Activated CD4-positive, alpha-beta T cell treated with anti-CD3 and anti-CD28 coated beads for 36 hours (primary cell): ENCODE results near the gene OVOL3. TPM values are rescaled to one million over a fixed set of nuclear protein-coding genes. Genes with fewer than 3 reads are reported as not detected.
A peak's percentile ranks its signal among the peaks of the same experiment; 100 is the strongest.

Experiments used
- ATAC-seq: fragments of 200-7000 bp; cut with Tn5 transposase; one replicate; pipeline ENCODE4 v1.10.0; 2021; ENCODE audit warnings: mild to moderate bottlenecking, moderate library complexity
- CTCF ChIA-PET: fragments of 350-600 bp; sonication (Branson Sonifier 250); formaldehyde crosslinking; loops from one replicate; lab custom pipeline; 2021; ENCODE audit warnings: antibody characterized with exemption; lab: Charles Lee
- POLR2A ChIA-PET: fragments of 350-600 bp; sonication (Branson Sonifier 250); formaldehyde crosslinking; loops from one replicate; lab custom pipeline; 2021; ENCODE audit warnings: antibody characterized with exemption, inconsistent platforms; lab: Charles Lee
- DNase-seq: peaks from one replicate; pipeline ENCODE4 v3.0.0-alpha.2; 2020
- H3K27ac Mint-ChIP-seq: one replicate; pipeline ENCODE4 v1.8.0; 2021; ENCODE audit warnings: mixed read lengths
- H3K27me3 Mint-ChIP-seq: one replicate; pipeline ENCODE4 v1.8.0; 2021; ENCODE audit warnings: mixed read lengths
- H3K36me3 Mint-ChIP-seq: one replicate; pipeline ENCODE4 v1.8.0; 2021; ENCODE audit warnings: low read depth, mixed read lengths
- H3K4me1 Mint-ChIP-seq: one replicate; pipeline ENCODE4 v1.8.0; 2021; ENCODE audit warnings: mixed read lengths
- H3K4me3 Mint-ChIP-seq: one replicate; pipeline ENCODE4 v1.8.0; 2021; ENCODE audit warnings: mild to moderate bottlenecking, moderate library complexity, mixed read lengths
- H3K9me3 Mint-ChIP-seq: one replicate; pipeline ENCODE4 v1.8.0; 2021; ENCODE audit warnings: low read depth, mixed read lengths
- intact Hi-C, 2 experiments: fragments of 100-400 bp; cut with DNase I in 1 of 2; cut with micrococcal nuclease in 1 of 2; formaldehyde crosslinking; loops; one replicate each; pipeline versions ENCODE4 v1.14.2 to v1.15.1; 2022 to 2024; cut with DNase I, micrococcal nuclease
- total RNA-seq, 2 experiments: library from RNA; stranded (reverse); gene quantifications; one replicate each; pipeline ENCODE4 v1.2.3, GENCODE V29; 2021

The OVOL3 gene
- total RNA-seq, 2 experiments from 2014 or later = not detected

GRCh38 chr19:36101550-36102327 lies 9.2 kb upstream of the OVOL3 start:
- H3K36me3 Mint-ChIP-seq = peaks cover 18% of the 10 kb centered on the region
- POLR2A ChIA-PET = no interaction called here

GRCh38 chr19:36103040-36103626 lies 7.8 kb upstream of the OVOL3 start:
- no peaks in the 10 kb centered on the region for H3K9me3 Mint-ChIP-seq
- POLR2A ChIA-PET = no interaction called here
- CTCF ChIA-PET = interaction anchor here (0.7 to 1.1 kb wide), 2 partner anchors 9 to 25 kb away, joined by 3 to 4 read pairs; no protein-coding TSS in a partner anchor
- H3K27me3 Mint-ChIP-seq = no peaks in the 10 kb centered on the region
- H3K4me1 Mint-ChIP-seq = no peaks in the 10 kb centered on the region
- H3K36me3 Mint-ChIP-seq = peaks cover 13% of the 10 kb centered on the region
- ATAC-seq = no peak
- H3K27ac Mint-ChIP-seq = no peak overlapping the region
- DNase-seq = no peak
- intact Hi-C loops = no loop called here
- H3K4me3 Mint-ChIP-seq = no peak overlapping the region

More at GRCh38 chr19:36101550-36102327, 9.2 kb upstream of the OVOL3 start:
- ATAC-seq = no peak
- intact Hi-C loops = no loop called here
- Mint-ChIP-seq H3K4me3 (no peak overlapping the region), H3K4me1 (no peaks in the 10 kb centered on the region), H3K9me3 (no peaks in the 10 kb centered on the region), H3K27me3 (no peaks in the 10 kb centered on the region), H3K27ac (no peak overlapping the region)
- no peak for DNase-seq
- CTCF ChIA-PET = interaction anchor here (0.6 kb wide), 1 partner anchor 736 kb away, joined by 3 read pairs; no protein-coding TSS in a partner anchor

- ChIA-PET POLR2A (no interaction called here), CTCF (interaction anchor here (1.1 kb wide), 1 partner anchor 10 kb away, joined by 3 read pairs; no protein-coding TSS in a partner anchor)
- Mint-ChIP-seq H3K4me3 (no peak overlapping the region), H3K9me3 (no peaks in the 10 kb centered on the region), H3K27me3 (no peaks in the 10 kb centered on the region), H3K36me3 (peaks cover 13% of the 10 kb centered on the region), H3K27ac (no peak overlapping the region), H3K4me1 (no peaks in the 10 kb centered on the region)
- intact Hi-C loops = no loop called here
- DNase-seq (no peak), ATAC-seq (no peak)
Observed at GRCh38 chr19:36103842-36104552, 6.9 kb upstream of the OVOL3 start.

GRCh38 chr19:36106441-36106840 lies 4.5 kb upstream of the OVOL3 start:
- POLR2A ChIA-PET = interaction anchor here (0.6 kb wide), 1 partner anchor 37 kb away, joined by 9 read pairs; no protein-coding TSS in a partner anchor
- no peak for DNase-seq
- Mint-ChIP-seq H3K4me3 (no peak overlapping the region), H3K36me3 (peaks cover 12% of the 10 kb centered on the region), H3K4me1 (no peaks in the 10 kb centered on the region), H3K27me3 (no peaks in the 10 kb centered on the region), H3K9me3 (no peaks in the 10 kb centered on the region), H3K27ac (no peak overlapping the region)
- intact Hi-C loops = no loop called here
- ATAC-seq = no peak
- CTCF ChIA-PET = interaction anchor here (0.6 kb wide), 2 partner anchors 494 to 656 kb away, joined by 4 read pairs; no protein-coding TSS in a partner anchor

GRCh38 chr19:36106991-36107390 lies 4.0 kb upstream of the OVOL3 start:
- no peaks in the 10 kb centered on the region for H3K4me1 Mint-ChIP-seq
- POLR2A ChIA-PET = no interaction called here
- no peaks in the 10 kb centered on the region for H3K27me3 Mint-ChIP-seq
- peaks cover 12% of the 10 kb centered on the region for H3K36me3 Mint-ChIP-seq
- no peaks in the 10 kb centered on the region for H3K9me3 Mint-ChIP-seq
- ATAC-seq = no peak
- CTCF ChIA-PET = interaction anchor here (0.6 kb wide), 1 partner anchor 495 kb away, joined by 4 read pairs; no protein-coding TSS in a partner anchor
- no peak overlapping the region for H3K4me3 Mint-ChIP-seq
- intact Hi-C loops = no loop called here
- no peak for DNase-seq
- H3K27ac Mint-ChIP-seq = no peak overlapping the region

- ChIA-PET POLR2A (interaction anchor here (0.5 kb wide), 1 partner anchor 95 kb away, joined by 3 read pairs; no protein-coding TSS in a partner anchor), CTCF (no interaction called here)
- no peak for ATAC-seq
- no peak for DNase-seq
- Mint-ChIP-seq H3K4me1 (peaks cover 8% of the 10 kb centered on the region), H3K9me3 (no peaks in the 10 kb centered on the region), H3K36me3 (peaks cover 21% of the 10 kb centered on the region), H3K4me3 (no peak overlapping the region), H3K27ac (no peak overlapping the region), H3K27me3 (no peaks in the 10 kb centered on the region)
- intact Hi-C loops = no loop called here
Observed at GRCh38 chr19:36108684-36109083, 2.3 kb upstream of the OVOL3 start.

- Mint-ChIP-seq H3K27ac (no peak overlapping the region), H3K4me1 (peaks cover 14% of the 10 kb centered on the region), H3K9me3 (no peaks in the 10 kb centered on the region), H3K4me3 (no peak overlapping the region), H3K27me3 (no peaks in the 10 kb centered on the region), H3K36me3 (peaks cover 26% of the 10 kb centered on the region)
- ChIA-PET POLR2A (no interaction called here), CTCF (no interaction called here)
- intact Hi-C loops = loop anchor here in 1 of 2 experiments (10.0 kb wide), 1 partner anchor 396 kb away; the partner anchor contains the start of gene KMT2B
- ATAC-seq (no peak), DNase-seq (no peak)
Observed at GRCh38 chr19:36111200-36111539, 227 bp downstream of the OVOL3 start.

- no peak for ATAC-seq
- Mint-ChIP-seq H3K27me3 (no peaks in the 10 kb centered on the region), H3K4me3 (peak overlapping the region; percentile 98), H3K4me1 (peaks cover 25% of the 10 kb centered on the region), H3K9me3 (no peaks in the 10 kb centered on the region), H3K27ac (no peak overlapping the region), H3K36me3 (peaks cover 32% of the 10 kb centered on the region)
- no peak for DNase-seq
- intact Hi-C loops = loop anchor here in 1 of 2 experiments (10.0 kb wide), 1 partner anchor 398 kb away; the partner anchor contains the start of gene KMT2B
- ChIA-PET POLR2A (no interaction called here), CTCF (interaction anchor here (1.4 kb wide), 1 partner anchor 15 kb away, joined by 3 read pairs; no protein-coding TSS in a partner anchor)
Observed at GRCh38 chr19:36112678-36113077, 1.7 kb downstream of the OVOL3 start.

GRCh38 chr19:36113425-36113824 lies 2.5 kb downstream of the OVOL3 start:
- Mint-ChIP-seq H3K4me3 (peak overlapping the region; percentile 98), H3K9me3 (no peaks in the 10 kb centered on the region), H3K4me1 (peaks cover 28% of the 10 kb centered on the region), H3K36me3 (peaks cover 35% of the 10 kb centered on the region), H3K27me3 (no peaks in the 10 kb centered on the region), H3K27ac (peak overlapping the region; percentile 93)
- CTCF ChIA-PET = interaction anchor here (0.6 to 1.4 kb wide), 2 partner anchors 15 to 52 kb away, joined by 3 read pairs; no protein-coding TSS in a partner anchor
- POLR2A ChIA-PET = no interaction called here
- intact Hi-C loops = loop anchor here in 1 of 2 experiments (10.0 kb wide), 1 partner anchor 399 kb away; the partner anchor contains the start of gene KMT2B
- ATAC-seq (no peak), DNase-seq (no peak)

- POLR2A ChIA-PET = interaction anchor here (0.6 to 1.3 kb wide), 2 partner anchors 60 to 131 kb away, joined by 4 to 5 read pairs; partner anchors contain the start of gene THAP8
- ATAC-seq (no peak), DNase-seq (peak; percentile 53)
- Mint-ChIP-seq H3K36me3 (peaks cover 32% of the 10 kb centered on the region), H3K4me1 (peaks cover 28% of the 10 kb centered on the region), H3K27ac (peak overlapping the region; percentile 93), H3K27me3 (no peaks in the 10 kb centered on the region), H3K4me3 (peak overlapping the region; percentile 98), H3K9me3 (no peaks in the 10 kb centered on the region)
- CTCF ChIA-PET = interaction anchor here (0.6 to 1.4 kb wide), 6 partner anchors 14 to 54 kb away, joined by 3 to 8 read pairs (median 3); no protein-coding TSS in a partner anchor
- intact Hi-C loops = loop anchor here (2.0 to 10.0 kb wide), 3 partner anchors 373 to 737 kb away; partner anchors contain the start of genes KMT2B (in 1 of the 2) and ZNF345 (in 1 of the 2)
Observed at GRCh38 chr19:36113894-36114720, 3.2 kb downstream of the OVOL3 start.
